VCaP (cell line): ENCODE measurements around the gene NIPAL3.
"Not testable (repeated sequence)": the region's sequence is repeated elsewhere in the genome, so short reads cannot be mapped to it uniquely, and the experiment has no call there.

Experiments
- H3K27ac ChIP-seq: fragments of 450-650 bp; 2 replicates; pipeline ENCODE4 v1.5.1; 2017
- TF ChIP-seq, protein P1 (sequence below): fragments of 450-650 bp; conservative IDR thresholded peaks from 2 replicates; pipeline ENCODE4 v1.5.1; 2017; ENCODE audit warnings: mild to moderate bottlenecking, moderate library complexity

Gene NIPAL3

DNA sequence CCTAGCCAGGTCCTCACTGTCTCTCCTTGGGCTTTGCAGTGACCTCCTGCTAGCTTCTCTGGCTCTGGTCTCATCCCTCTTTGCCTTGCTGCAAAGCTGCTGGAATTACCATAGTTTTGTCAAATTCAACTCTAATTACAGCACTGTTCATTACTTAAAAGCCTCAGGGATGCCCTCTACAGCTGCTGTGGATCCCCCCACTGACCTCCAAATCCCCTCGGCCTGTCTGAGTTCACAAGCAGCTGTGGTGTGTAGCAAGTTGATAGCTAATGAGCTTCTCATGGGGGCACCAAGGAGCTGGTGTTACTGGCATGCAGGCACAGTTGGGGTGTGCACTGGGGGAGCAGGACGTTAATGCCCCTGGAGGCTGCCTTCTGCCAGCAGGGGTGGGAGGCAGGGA is 24.8 kb downstream of the NIPAL3 start:
- TF ChIP-seq, protein P1, sequence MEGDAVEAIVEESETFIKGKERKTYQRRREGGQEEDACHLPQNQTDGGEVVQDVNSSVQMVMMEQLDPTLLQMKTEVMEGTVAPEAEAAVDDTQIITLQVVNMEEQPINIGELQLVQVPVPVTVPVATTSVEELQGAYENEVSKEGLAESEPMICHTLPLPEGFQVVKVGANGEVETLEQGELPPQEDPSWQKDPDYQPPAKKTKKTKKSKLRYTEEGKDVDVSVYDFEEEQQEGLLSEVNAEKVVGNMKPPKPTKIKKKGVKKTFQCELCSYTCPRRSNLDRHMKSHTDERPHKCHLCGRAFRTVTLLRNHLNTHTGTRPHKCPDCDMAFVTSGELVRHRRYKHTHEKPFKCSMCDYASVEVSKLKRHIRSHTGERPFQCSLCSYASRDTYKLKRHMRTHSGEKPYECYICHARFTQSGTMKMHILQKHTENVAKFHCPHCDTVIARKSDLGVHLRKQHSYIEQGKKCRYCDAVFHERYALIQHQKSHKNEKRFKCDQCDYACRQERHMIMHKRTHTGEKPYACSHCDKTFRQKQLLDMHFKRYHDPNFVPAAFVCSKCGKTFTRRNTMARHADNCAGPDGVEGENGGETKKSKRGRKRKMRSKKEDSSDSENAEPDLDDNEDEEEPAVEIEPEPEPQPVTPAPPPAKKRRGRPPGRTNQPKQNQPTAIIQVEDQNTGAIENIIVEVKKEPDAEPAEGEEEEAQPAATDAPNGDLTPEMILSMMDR: no peak
- H3K27ac ChIP-seq: no peak overlapping the region

DNA sequence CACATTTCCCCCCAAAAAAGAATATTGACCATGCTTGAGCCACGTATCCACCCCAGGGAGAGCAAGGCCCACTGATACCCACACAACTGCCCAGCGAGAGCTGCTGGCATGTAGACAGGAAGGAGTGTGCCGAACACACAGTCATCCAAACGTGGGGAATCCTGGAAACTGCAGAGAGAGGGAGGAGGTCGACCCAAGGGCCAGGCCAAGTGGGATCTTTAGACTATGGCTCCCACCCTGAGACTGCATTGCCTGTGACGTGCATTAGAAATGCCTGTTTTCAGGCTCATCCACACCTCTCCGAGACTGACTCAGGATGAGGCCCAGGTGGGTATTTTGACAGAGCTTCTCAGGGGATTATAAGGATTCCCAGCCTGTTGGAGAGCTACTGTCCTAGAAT is 25.9 kb downstream of the NIPAL3 start:
- TF ChIP-seq, protein P1: no peak
- no peak overlapping the region for H3K27ac ChIP-seq

DNA sequence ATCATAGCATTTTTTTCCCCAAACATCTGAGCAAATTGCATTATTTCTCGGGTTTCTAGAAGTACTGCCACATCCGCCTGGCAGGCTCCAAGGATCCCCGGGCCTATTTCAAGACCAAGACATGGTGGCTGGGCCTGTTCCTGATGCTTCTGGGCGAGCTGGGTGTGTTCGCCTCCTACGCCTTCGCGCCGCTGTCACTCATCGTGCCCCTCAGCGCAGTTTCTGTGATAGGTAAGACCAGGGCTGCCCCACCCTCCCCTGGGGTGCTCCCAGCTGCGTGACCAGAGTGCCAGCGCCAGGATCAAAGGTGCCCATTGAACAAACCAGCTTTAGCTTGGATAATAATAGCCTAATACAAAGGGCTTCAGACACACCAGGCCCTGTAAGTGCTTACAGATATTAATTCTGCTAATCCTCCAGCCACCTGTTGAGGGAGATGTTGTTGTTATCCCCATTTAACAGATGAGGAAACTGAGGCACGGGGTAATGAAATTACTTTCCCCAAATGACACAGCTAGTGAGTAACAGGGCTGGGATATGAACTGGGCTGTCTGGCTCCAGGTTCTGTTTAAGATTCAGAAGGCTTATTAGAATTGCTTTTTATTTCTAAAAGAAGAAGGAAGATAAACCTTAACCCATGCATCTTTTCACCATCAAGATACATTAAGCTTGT is 26.5 kb downstream of the NIPAL3 start:
- TF ChIP-seq, protein P1: no peak

DNA sequence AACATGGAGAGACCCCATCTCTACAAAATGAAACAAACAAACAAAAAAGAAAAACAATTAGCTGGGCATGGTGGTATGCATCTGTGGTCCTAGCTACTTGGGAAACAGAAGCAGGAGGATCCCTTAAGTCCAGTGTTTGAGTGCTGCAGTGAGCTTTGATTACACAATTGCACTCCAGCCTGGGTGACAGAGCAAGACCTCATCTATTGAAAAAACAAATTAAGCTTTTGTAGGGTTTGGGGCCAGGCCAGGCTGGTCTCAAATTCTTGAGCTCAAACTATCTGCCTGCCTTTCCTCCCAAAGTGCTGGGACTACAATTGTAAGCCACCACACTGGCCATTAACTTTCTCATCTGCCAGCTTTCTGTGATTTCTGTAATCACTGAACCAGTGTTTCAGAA is 27.2 kb downstream of the NIPAL3 start:
- TF ChIP-seq, protein P1: no peak
- peak overlapping the region; percentile 21; the same call in 1 of the 2 replicates for H3K27ac ChIP-seq

More for the DNA sequence above, 26.5 kb downstream of the NIPAL3 start:
- no peak overlapping the region; the same call in 1 of the 2 replicates for H3K27ac ChIP-seq

DNA sequence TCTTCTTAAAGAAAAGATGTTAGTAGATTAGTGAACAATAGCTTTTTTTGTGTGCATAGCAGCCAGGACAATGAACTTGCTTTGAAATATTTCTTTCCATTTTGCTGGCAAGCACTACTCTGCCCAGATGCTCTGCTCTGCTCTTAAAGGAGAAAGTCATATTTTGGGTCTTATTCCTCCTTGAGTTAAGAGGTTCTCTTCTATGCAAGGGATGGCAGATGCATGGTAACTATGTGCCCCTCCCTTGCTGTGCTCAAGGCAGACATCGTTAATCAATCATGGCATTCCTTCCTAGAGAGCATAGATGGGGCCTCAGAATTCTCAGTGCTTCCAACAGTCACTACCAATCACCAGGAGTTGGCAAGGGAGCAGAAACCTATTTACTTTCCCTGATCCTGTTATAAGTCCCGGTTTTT is 27.6 kb downstream of the NIPAL3 start:
- peak overlapping the region; percentile 21; the same call in 1 of the 2 replicates for H3K27ac ChIP-seq
- TF ChIP-seq, protein P1: no peak

DNA sequence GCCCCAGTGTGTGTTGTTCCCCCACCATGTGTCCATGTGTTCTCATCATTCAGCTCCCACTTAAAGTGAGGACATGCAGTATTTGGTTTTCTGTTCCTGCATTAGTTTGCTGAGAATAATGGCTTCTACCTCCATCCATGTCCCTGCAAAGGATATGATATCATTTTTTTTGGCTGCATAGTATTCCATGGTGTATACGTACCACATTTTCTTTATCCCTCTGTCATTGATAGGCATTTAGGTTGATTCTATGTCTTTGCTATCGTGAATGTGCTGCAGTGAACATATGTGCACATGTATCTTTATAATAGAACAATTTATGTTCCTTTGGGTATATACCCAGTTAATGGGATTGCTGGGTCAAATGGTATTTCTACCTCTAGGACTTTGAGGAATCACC is 30.8 kb downstream of the NIPAL3 start:
- H3K27ac ChIP-seq: not testable (repeated sequence)

DNA sequence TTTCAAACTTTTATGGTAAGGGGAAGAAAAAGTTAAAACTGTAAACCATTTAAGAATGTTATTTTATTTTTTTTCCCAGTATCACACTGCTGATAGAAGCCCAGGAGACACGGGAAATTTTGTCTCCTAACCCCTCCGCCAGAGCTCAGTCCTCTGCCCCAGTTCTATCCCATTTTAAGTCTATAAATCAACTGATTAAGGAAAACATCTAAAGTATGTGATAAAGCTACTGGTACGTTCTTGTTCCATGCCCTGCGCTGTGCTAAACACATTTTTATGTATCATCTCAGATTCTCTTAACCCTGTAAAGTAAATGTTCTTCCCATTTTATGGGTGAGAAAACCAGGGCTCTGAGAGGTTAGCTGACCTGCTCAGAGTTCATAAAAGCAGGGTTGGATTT is 34.7 kb downstream of the NIPAL3 start:
- TF ChIP-seq, protein P1: no peak
- no peak overlapping the region for H3K27ac ChIP-seq

DNA sequence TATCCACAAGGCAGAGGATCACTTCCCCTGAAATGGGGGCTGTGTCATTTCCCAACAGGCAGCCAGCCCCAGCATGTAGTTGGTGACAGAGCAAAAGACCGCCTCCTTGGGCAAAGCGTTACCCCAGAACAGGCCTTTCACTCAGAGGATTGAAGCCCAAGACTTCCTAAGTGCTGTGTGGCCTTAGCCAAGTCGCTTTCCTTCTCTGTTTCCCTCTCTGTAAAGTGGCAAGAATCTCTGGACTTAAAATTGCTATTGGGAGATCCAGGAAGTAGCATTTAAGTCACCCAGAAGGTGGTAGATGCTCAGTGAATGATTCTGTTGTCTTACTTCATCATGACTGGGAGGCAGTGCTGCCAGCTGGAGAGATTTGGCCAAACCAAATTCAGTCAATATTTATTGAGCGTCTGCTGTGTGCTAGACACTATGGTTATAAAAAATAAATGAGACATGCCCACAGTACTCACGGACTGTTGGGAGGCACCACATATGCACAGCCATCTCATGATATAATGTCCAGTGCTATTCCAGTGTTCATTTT is 35.3 kb downstream of the NIPAL3 start:
- TF ChIP-seq, protein P1: no peak
- no peak overlapping the region for H3K27ac ChIP-seq
